Lower leg skin (tissue), 4 donors: Measurements from ENCODE around the gene PRRC2C. TPM values are rescaled to one million over a fixed set of nuclear protein-coding genes. Genes with fewer than 3 reads are reported as not detected.
A peak's percentile ranks its signal among the peaks of the same experiment; 100 is the strongest.

Experiments
- DNase-seq, 2 donors: peaks; one replicate each; pipeline ENCODE4 v3.0.0-alpha.2; 2019; ENCODE audit warnings: low spot score in 2 of 2
- H3K4me3 ChIP-seq: fragments of 200-600 bp; sonication (generic); 2 replicates; pipeline ENCODE4 v1.5.1; 2017; ENCODE audit warnings: mild to moderate bottlenecking, low read depth; ENCODE audit not compliant: poor library complexity, severe bottlenecking
- CTCF ChIP-seq, 3 donors: fragments of 450-650 bp; IDR thresholded peaks; one replicate each; pipeline ENCODE4 v1.5.1; 2016; ENCODE audit warnings: antibody characterized with exemption in 3 of 3, mild to moderate bottlenecking in 3 of 3, moderate library complexity in 2 of 3
- POLR2A ChIP-seq, 2 donors: fragments of 450-650 bp; IDR thresholded peaks; one replicate each; pipeline ENCODE4 v1.6.1; 2016 to 2017; ENCODE audit warnings: antibody characterized with exemption in 2 of 2, mild to moderate bottlenecking in 1 of 2, moderate library complexity in 1 of 2
- WGBS, 2 donors: methylation state at CpG; one replicate each; pipeline ENCODE4 v1.1.5; 2018; 5-methylcytosine and 5-hydroxymethylcytosine counted together
- intact Hi-C: fragments of 100-400 bp; cut with DNase I; formaldehyde crosslinking; loops from one replicate; pipeline ENCODE4 v1.15.0; 2023; ENCODE audit warnings: low total_unique reads
- total RNA-seq, 4 donors: library from RNA; depleted of rRNA; stranded (reverse); fragments of >200 nt; gene quantifications; one replicate each; pipeline ENCODE4 v1.1.0, GENCODE V29; 2016

PRRC2C gene
- total RNA-seq, 4 donors from 2014 or later, result 68.6 to 93.4 (median 83.1) TPM

- no peak for DNase-seq
- TF ChIP-seq CTCF (IDR thresholded peaks at IDR 0.05) (no peak), POLR2A (IDR thresholded peaks at IDR 0.05) (no peak)
- 90 to 94% methylated on average over 1 of the region's 1 CpG for WGBS, 2 donors
- H3K4me3 ChIP-seq, result no peak overlapping the region
- intact Hi-C loops, result no loop called here
Observed at GRCh38 chr1:171476829-171477228, 8.5 kb upstream of the PRRC2C start.

- 95 to 100% methylated on average over 1 of the region's 1 CpG for WGBS, 2 donors
- intact Hi-C loops, result no loop called here
- TF ChIP-seq CTCF (IDR thresholded peaks at IDR 0.05) (no peak), POLR2A (IDR thresholded peaks at IDR 0.05) (no peak)
- H3K4me3 ChIP-seq, result no peak overlapping the region
- DNase-seq, result no peak
Observed at GRCh38 chr1:171477804-171478203, 7.5 kb upstream of the PRRC2C start.

GRCh38 chr1:171480035-171480434, 5.3 kb upstream of the PRRC2C start:
- 50 to 57% methylated on average over 2 of the region's 2 CpGs for WGBS, 2 donors
- no peak overlapping the region for H3K4me3 ChIP-seq
- no peak for TF ChIP-seq POLR2A (IDR thresholded peaks at IDR 0.05)
- no peak for TF ChIP-seq CTCF (IDR thresholded peaks at IDR 0.05)
- intact Hi-C loops, result no loop called here
- no peak for DNase-seq

- no peak for DNase-seq
- no peak overlapping the region for H3K4me3 ChIP-seq
- WGBS, 2 donors, result 20 to 22% methylated on average over 6 of the region's 6 CpGs
- intact Hi-C loops, result no loop called here
- TF ChIP-seq CTCF (IDR thresholded peaks at IDR 0.05) (peak in 1 of 3 donors; percentile 61), POLR2A (IDR thresholded peaks at IDR 0.05) (no peak)
Observed at GRCh38 chr1:171484760-171485374, 463 bp upstream of the PRRC2C start.

- TF ChIP-seq CTCF (IDR thresholded peaks at IDR 0.05) (no peak), POLR2A (IDR thresholded peaks at IDR 0.05) (no peak)
- intact Hi-C loops, result no loop called here
- H3K4me3 ChIP-seq, result peak overlapping the region; percentile 99
- peak in 1 of 2 donors; percentile 22 for DNase-seq
- 0% methylated on average over 17 of the region's 17 CpGs for WGBS, 2 donors
Observed at GRCh38 chr1:171486048-171486519, 754 bp downstream of the PRRC2C start.

GRCh38 chr1:171487038-171487437, 1.7 kb downstream of the PRRC2C start:
- intact Hi-C loops, result no loop called here
- no peak for DNase-seq
- TF ChIP-seq CTCF (IDR thresholded peaks at IDR 0.05), result no peak
- no peak for TF ChIP-seq POLR2A (IDR thresholded peaks at IDR 0.05)
- no peak overlapping the region for H3K4me3 ChIP-seq
